ENCODE data around the gene TNIP1. TPM values are rescaled to one million over a fixed set of nuclear protein-coding genes. Genes with fewer than 3 reads are reported as not detected.

Gene TNIP1
- polyA plus RNA-seq, 2 of the 4 experiments (the other 2 are of a cell fraction) = 48.4 to 53.4 TPM

DNA sequence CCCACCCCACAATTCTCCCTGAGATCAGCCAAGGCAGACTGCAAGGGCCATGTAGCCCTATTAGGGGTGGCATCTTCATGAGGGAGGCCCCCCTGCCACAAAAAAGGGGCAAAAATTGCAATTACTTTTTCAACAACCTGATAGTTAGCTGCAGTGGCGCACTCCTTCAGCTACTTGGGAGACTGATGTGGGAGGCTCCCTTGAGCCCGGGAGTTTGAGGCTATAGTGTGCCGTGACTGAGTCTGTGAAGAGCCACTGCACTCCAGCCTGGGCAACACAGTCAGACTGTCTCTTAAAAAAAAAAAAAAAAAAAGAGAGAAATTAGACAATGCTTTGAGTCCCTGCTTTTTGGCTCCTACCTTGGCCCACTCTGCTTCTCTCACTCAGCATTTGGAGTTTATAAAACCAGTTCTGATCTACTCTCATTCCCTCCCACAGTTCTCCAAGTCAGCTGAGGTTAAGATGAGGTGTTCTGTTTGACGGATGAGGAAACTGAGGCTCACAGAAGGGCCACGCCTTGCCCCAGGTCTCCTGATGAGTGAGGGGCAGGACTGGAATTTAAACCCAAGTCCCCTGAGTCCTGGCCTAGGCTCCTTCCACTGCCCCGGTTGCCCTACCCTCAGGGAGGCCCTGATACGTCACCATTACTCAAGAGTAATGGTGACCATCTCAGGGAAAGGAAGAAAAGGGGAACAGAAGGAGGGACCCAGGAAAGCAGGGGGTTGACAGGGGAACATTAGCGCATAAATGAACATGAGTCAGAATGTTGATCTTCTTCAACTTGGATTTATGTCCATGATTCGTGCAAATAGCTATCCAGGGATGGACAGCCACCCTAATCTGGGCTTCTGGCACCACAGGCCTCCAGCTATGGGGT is 51.4 kb downstream of the TNIP1 start:
- ChIA-PET POLR2A (no interaction called here), CTCF (interaction anchor here (0.6 to 15.1 kb wide), 4 partner anchors 21 to 356 kb away, joined by 3 to 151 read pairs (median 5); no protein-coding TSS in a partner anchor)

DNA sequence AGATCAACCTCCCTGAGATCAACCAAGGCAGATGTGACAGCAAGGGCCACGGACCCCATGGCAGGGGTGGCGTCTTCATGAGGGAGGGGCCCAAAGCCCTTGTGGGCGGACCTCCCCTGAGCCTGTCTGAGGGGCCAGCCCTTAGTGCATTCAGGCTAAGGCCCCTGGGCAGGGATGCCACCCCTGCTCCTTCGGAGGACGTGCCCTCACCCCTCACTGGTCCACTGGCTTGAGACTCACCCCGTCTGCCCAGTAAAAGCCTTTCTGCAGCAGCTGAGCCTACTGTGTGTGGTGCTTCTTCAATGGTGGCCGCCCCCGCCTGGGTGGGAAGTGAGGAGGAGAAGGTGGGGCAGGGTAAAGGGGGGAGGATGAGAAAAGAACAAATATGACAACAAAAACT is 52.1 kb downstream of the TNIP1 start:
- H3K9me3 ChIP-seq = no peaks in the 10 kb centered on the region
- H3K27ac ChIP-seq = no peak overlapping the region
- H3K4me3 ChIP-seq = no peak overlapping the region
- DNase-seq (ENCODE audit: low read depth in 1 of 2, low spot score in 1 of 2) (no peak), ATAC-seq (no peak), FAIRE-seq (no peak)
- no peaks in the 10 kb centered on the region for H3K4me1 ChIP-seq
- WGBS (ENCODE audit: missing lambda C conversion rate) = 97% methylated on average over 6 of the region's 8 CpGs
- POLR2A ChIA-PET = no interaction called here
- CTCF ChIA-PET = interaction anchor here (0.6 to 15.1 kb wide), 2 partner anchors 22 to 26 kb away, joined by 3 to 151 read pairs; no protein-coding TSS in a partner anchor
- H3K4me2 ChIP-seq = no peak overlapping the region
- TF ChIP-seq FOSL2 (IDR thresholded peaks at IDR 0.05) (no peak), FOSL2 (CRISPR knock-in tag; IDR thresholded peaks at IDR 0.05) (no peak), CEBPB (IDR thresholded peaks at IDR 0.05) (no peak), RARB (CRISPR knock-in tag; IDR thresholded peaks at IDR 0.05) (no peak), MAZ (IDR thresholded peaks at IDR 0.05; ENCODE audit: borderline replicate concordance, low read depth, low read length) (no peak), ZFP36 (IDR thresholded peaks at IDR 0.05; ENCODE audit: borderline replicate concordance, partially characterized antibody) (no peak), BCL3 (IDR thresholded peaks at IDR 0.05) (no peak), POLR2AphosphoS2 (conservative IDR thresholded peaks at IDR 0.05; ENCODE audit: low read length) (no peak), KDM5A (IDR thresholded peaks at IDR 0.05) (no peak), HEYL (CRISPR knock-in tag; IDR thresholded peaks at IDR 0.05) (no peak), EHF (CRISPR knock-in tag; IDR thresholded peaks at IDR 0.05) (no peak), ZC3H11A (IDR thresholded peaks at IDR 0.05) (no peak)

More for the DNA sequence above, 51.4 kb downstream of the TNIP1 start:
- Histone ChIP-seq H3K4me3 (no peak overlapping the region), H3K27ac (no peak overlapping the region), H3K4me2 (no peak overlapping the region), H3K9me3 (no peaks in the 10 kb centered on the region), H3K4me1 (no peaks in the 10 kb centered on the region)
- TF ChIP-seq KDM5A (IDR thresholded peaks at IDR 0.05) (no peak), ESRRA (IDR thresholded peaks at IDR 0.05; ENCODE audit: borderline replicate concordance, low read length) (no peak), HDAC2 (IDR thresholded peaks at IDR 0.05) (no peak), CEBPB (IDR thresholded peaks at IDR 0.05) (no peak)
- TF ChIP-seq, protein P1, sequence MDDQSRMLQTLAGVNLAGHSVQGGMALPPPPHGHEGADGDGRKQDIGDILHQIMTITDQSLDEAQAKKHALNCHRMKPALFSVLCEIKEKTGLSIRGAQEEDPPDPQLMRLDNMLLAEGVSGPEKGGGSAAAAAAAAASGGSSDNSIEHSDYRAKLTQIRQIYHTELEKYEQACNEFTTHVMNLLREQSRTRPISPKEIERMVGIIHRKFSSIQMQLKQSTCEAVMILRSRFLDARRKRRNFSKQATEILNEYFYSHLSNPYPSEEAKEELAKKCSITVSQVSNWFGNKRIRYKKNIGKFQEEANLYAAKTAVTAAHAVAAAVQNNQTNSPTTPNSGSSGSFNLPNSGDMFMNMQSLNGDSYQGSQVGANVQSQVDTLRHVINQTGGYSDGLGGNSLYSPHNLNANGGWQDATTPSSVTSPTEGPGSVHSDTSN (IDR thresholded peaks at IDR 0.05) = no peak
- TF ChIP-seq, protein P2, sequence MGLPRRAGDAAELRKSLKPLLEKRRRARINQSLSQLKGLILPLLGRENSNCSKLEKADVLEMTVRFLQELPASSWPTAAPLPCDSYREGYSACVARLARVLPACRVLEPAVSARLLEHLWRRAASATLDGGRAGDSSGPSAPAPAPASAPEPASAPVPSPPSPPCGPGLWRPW (IDR thresholded peaks at IDR 0.05) = no peak
- no peak for ATAC-seq
- WGBS (ENCODE audit: missing lambda C conversion rate) = 95% methylated on average over 9 of the region's 9 CpGs
- FAIRE-seq = no peak
- no peak for DNase-seq (ENCODE audit: low read depth in 1 of 2, low spot score in 1 of 2)

- 92% methylated on average over 11 of the region's 11 CpGs for WGBS (ENCODE audit: missing lambda C conversion rate)
Observed at GRCh38 chr5:151027961-151028479, 52.8 kb downstream of the TNIP1 start.

More at GRCh38 chr5:151027961-151028479, 52.8 kb downstream of the TNIP1 start:
- Histone ChIP-seq H3K4me1 (no peaks in the 10 kb centered on the region), H3K27ac (no peak overlapping the region), H3K4me2 (no peak overlapping the region), H3K4me3 (no peak overlapping the region), H3K9me3 (no peaks in the 10 kb centered on the region)
- CTCF ChIA-PET = interaction anchor here (0.8 to 15.1 kb wide), 2 partner anchors 23 to 99 kb away, joined by 3 to 151 read pairs; no protein-coding TSS in a partner anchor
- DNase-seq (ENCODE audit: low read depth in 1 of 2, low spot score in 1 of 2) (no peak), ATAC-seq (no peak), FAIRE-seq (no peak)
- TF ChIP-seq PHF8 (IDR thresholded peaks at IDR 0.05; ENCODE audit: borderline replicate concordance, low read depth) (no peak), CHD4 (IDR thresholded peaks at IDR 0.05; ENCODE audit: borderline replicate concordance) (no peak), BHLHE40 (IDR thresholded peaks at IDR 0.05; ENCODE audit: low read depth, low read length) (no peak), SMC3 (IDR thresholded peaks at IDR 0.05) (no peak), CHD2 (IDR thresholded peaks at IDR 0.05; ENCODE audit: low read length, partially characterized antibody) (no peak)
- TF ChIP-seq, protein P3, sequence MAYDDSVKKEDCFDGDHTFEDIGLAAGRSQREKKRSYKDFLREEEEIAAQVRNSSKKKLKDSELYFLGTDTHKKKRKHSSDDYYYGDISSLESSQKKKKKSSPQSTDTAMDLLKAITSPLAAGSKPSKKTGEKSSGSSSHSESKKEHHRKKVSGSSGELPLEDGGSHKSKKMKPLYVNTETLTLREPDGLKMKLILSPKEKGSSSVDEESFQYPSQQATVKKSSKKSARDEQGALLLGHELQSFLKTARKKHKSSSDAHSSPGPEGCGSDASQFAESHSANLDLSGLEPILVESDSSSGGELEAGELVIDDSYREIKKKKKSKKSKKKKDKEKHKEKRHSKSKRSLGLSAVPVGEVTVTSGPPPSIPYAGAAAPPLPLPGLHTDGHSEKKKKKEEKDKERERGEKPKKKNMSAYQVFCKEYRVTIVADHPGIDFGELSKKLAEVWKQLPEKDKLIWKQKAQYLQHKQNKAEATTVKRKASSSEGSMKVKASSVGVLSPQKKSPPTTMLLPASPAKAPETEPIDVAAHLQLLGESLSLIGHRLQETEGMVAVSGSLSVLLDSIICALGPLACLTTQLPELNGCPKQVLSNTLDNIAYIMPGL (CRISPR knock-in tag; IDR thresholded peaks at IDR 0.05; ENCODE audit: borderline replicate concordance) = no peak
- POLR2A ChIA-PET = no interaction called here

All from A549 (cell line).